GM21526 (cell line): Measurements from ENCODE around the gene KLF11.

Experiments used
- ATAC-seq: cut with Tn5 transposase; IDR thresholded peaks from one replicate; pipeline ENCODE4 v1.9.1; 2021; ENCODE audit warnings: moderate library complexity; ENCODE audit not compliant: unreplicated experiment, low FRiP score

KLF11 gene

DNA sequence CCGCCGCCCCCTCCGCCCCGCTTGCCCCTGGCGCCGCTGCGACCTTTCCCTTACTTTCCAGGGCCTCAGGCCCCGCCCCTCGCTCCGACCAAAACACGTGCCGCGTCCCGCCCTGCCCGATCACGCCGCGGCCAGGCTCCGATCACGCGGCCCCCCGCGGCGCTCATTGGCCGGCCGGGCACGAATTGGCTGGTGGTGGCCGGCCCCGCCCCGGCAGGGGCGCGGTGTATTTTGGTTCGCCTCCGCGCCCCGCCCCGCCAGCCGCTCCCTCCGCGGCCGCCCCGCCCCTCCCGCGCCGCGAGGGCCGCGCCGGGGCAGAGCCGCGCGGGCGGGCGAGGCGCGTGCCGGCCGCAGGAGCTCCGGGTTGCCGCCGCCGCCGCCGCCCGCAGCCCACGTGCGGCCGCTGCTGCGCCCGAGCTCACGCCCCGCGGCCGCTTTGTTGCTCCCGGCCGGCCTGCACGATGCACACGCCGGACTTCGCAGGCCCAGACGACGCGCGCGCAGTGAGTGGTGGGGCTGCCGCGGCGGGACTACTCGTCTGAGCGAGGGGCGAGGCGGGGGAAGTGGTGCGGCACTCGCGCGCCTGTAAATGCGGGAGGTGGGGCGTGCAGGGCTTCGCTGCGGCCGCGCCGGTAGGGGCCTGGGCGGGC is at the start of gene KLF11:
KLF11 (plus strand) TSS at position 295 of the 650 bp plus-strand sequence; CDS start at position 462, 167 bp downstream.
- peak; percentile 48 for ATAC-seq

DNA sequence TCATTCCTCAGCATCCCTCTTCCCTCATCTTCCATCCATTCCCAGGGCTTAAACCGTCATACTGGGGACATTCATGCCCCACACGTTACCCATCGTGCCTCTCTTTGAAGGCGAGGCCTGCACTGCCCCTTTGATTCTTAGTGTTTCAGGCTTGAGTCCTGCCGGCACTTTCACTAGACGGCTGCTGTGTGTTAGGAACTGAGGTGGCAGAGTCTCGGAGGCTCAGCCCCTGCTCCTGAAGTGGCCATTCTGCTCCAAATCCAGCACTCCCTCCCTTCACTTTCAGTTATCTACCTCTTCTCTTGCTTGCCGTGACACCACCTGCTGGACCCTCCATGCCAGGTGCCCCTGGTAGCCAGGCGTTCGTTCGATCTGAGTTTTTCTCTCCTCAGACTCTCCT is 48.9 kb upstream of the KLF11 start:
- no peak for ATAC-seq

DNA sequence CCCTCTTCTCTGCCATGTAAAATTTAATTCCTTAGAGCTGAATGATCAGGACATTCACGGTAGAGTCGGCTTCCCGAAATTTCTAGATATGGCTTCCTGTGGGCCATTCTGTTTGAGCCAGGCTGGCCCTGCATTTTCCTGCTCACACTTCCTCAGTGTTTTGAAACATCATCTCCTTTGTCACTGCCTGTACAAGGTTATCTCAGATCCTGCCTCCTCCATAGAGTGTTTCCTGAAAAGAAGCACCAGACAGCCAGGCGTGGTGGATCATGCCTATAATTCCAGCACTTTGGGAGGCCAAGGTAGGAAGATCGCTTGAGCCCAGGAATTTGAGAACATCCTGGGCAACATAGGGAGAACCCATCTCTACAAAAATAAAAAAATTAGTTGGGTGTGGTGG is 48.3 kb upstream of the KLF11 start:
- no peak for ATAC-seq

GRCh38 chr2:9996321-9996720 is 47.0 kb upstream of the KLF11 start:
- ATAC-seq, result no peak

- ATAC-seq, result no peak
Observed at GRCh38 chr2:9997936-9998335, 45.4 kb upstream of the KLF11 start.

DNA sequence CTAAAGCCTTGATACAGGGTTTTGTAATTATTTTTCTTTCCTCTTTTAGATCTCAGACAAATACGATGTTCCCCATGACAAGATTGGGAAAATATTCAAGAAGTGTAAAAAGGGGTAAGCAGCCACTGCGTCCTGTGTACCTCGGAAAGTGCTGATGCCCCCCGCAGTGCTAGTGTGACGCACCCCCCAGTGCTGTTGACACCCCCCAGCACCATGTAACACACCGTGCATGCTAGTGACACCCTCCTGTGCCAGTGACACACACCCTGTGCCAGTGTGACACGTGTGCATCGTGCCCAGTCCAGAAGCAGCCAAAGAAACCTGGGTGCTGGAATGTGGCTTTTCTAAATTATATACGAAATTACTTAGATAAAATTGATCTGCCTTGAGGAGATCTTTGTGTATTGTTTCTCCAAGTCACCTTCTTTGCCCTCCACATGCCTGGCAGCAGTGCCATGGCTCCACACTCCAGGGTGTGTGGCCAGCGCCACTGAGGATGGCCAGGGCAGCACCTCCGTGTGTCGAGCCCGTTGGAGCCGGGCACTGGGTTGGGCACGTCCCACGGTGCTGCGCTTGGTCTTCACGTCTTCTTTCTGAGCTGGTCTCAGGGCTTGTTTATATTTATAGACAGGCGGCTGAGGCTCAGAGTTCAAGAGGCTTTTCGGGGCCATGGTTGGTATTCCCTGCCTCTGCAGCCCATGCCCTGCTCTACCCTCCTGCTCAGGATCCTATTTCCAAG is 44.3 kb upstream of the KLF11 start:
- no peak for ATAC-seq

GRCh38 chr2:9999693-10000092 is 43.7 kb upstream of the KLF11 start:
- no peak for ATAC-seq

DNA sequence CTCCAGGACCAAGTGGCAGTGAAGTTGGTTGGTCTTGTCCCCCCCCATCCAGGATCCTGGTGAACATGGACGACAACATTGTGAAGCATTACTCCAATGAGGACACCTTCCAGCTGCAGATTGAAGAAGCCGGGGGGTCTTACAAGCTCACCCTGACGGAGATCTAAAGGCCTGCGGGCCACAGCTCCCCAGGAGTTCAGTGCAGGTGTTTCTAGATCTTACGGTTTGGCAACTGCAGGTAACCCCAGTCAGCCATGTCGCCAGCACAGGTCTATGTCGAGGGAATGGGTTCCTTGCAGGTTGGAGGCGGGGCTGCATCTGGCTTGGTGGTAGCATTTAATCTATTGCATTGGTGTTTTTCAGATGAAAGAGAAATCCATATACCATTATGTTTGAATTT is 42.8 kb upstream of the KLF11 start:
- no peak for ATAC-seq

GRCh38 chr2:10001586-10001985 is 41.8 kb upstream of the KLF11 start:
- ATAC-seq, result no peak

DNA sequence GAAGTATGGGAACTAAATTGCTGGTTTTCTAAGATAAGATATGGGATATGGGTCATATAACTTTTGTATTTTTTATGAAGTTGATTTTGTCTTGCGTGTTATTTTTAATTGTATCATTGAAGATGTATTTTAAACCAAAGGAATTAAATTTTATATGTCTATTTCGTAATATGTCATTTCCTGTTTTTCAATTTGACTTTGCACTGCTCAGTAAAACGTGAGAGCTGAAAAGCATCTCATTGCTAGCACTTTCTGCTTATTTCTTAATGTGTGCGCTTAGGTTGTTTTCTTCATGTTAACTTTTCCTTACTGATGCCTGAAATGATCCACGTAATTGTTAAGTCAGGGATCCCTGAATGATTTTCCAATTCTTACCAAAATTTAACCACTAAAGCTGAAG is 41.2 kb upstream of the KLF11 start:
- no peak for ATAC-seq

GRCh38 chr2:10002681-10003080 is 40.7 kb upstream of the KLF11 start:
- ATAC-seq, result no peak

DNA sequence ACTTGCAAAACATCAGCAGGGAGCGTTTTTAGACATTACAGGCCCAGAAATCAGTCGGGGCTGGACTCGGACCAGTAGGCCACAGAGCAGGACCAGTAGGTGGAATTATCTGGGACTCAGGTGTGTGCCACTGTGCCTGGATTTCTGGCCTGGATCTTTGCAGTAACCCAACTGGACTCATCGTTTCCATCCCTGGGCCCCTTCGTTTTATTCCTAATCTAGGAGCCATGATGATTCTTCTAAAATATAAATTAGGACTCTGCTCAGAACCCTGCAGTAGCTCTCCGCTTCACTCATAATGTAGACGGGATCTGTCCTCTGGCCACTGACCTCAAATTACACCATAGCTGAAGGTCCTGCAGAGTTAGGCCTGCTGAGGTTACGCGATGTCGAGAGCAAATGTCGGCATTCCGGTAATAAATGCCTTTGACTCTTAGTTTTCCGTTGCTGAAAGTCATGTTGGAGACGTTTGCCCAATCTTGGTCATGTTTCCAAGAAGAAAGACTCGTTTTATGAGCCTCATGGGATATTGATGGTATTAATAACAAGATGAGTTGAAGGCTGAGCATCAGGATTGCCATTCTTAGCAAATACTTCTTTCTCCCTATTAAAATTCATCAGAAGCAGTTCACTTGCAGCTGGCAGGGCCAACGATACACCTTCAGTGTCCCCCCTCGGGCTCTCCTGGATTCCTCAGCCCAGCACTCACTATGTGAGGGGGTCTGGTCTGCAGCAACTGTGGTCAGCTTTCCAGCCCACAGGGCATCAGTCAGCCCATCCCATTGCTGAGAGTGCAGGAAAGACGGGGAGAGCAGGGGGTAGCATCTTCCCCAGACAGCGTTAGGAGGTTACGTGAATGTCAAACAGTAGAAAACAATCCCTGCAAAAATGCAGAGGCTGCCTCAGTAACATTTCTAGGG is 39.9 kb upstream of the KLF11 start:
- ATAC-seq, result no peak

DNA sequence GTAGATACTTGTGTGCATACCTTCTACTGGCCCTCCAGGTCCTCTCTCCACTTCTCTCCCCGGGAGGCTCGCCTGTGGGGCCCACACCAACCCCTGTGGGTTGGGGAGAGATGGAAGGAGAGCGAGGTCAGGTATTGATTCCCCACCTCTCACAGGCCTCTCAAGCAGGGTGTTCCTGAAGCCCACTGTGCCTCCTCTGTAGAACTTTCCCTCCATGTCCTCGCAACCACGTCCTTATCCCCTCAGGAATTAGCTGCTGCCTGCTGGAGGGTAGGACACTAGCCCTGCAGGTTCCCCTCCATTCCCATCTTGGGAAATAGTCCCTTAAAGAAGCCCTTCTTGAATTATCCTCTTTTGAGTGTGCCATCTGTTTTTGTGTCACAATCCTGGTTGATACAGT is 38.9 kb upstream of the KLF11 start:
- no peak for ATAC-seq

DNA sequence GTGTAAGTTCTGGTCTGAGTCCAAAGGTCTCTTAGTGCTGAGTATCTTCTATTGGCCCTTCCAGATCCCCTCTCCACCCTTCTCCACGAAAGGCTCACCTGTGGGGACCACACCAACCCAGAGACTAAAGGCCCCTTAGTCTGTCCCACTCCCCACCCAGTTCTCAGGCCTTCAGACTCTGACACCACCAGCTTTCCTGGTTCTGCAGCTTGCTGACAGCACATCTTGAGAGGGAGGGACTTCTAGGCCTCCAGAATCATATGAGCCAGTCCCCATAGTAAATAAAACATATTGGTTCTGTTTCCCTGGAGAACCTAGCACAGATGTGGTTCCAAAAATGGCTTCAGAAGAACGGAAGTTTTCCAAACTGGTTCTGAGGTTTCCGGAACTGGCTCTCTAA is 38.5 kb upstream of the KLF11 start:
- no peak for ATAC-seq

- ATAC-seq, result no peak
Observed at GRCh38 chr2:10005461-10006235, 37.7 kb upstream of the KLF11 start.

DNA sequence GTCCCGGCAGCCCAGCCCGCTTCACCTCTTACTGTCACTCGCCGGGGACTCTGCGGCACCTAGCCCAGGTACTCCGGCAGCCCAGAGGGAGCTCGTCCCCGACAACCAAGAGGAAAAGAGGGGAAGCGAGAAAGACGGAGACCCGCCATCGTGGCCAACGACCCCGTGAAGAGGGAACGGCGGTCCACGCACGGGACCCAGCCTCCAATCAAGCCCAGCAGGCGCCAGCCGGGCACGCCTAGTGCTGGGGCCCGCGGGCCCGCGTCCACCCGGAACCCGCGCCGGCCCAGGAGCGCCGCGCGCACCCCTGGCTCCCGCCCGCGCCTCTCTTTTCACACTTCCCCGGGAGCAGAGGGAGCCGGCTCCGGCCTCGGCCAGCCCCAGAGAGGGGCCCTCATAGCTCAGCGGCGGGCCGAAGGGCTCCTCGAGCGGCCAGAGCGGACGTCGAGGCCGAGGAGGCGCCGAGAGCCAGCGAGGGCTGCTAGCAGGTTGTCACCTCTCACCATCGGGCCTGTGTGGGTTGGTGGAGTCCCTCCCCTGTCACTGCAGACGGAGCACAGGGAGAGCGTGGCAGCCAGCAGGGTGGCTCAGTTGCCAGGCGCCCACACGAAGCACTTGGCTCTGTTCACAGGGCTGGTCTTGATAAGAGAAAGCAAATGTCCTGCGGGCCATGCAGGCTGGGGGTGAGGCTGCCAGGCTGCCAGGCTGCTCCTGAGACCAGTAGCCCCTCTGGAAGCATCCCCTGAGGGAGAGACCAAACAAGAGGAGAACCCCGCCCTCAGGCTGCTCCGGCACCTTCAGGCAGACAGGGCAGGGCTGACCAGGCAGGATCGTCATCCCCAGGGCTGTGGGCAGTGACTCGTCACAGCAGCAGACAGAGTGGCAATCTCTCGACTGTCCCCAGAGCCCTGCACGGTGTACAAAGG is 36.9 kb upstream of the KLF11 start:
- ATAC-seq, result no peak

DNA sequence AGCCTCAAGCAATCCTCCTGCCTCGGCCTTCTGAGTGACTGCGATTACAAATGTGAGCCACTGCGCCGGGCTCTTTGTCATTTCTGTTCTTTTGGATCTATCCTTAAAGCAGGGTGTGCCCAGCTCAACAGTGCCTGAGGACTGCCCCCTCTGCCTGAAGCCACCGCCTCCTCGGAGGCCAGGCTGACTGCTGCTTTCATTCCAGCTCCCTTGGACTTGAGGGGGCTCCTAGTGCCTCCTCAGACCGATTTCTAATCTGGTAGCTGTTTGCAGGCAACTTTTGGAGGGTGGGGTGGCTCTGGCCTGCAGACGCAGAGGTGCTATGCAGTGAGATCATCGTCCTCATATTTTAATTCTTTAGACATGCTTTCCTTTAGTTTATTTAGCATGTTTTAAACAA is 35.9 kb upstream of the KLF11 start:
- no peak for ATAC-seq

- no peak for ATAC-seq
Observed at GRCh38 chr2:10007921-10008808, 35.2 kb upstream of the KLF11 start.

DNA sequence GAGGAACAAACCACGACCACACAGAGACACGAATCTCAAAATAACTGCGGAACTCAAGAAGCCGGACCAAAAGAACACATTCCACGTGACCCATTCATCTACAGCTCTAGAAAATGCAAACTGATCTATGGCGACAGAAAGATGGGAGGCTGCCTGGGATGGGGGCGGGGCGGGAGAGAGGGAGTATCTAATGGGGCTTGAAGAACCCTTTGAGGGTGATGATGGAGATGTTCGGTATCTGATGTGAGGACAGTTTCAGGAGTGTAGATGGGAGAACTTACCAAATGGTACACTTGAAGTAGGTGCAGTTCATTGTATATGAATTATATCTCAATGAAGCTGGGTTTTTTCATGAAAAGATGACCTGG is 34.6 kb upstream of the KLF11 start:
- no peak for ATAC-seq
